Heart right ventricle (tissue), 16 donors: ENCODE measurements around the gene NEURL2. TPM values are rescaled to one million over a fixed set of nuclear protein-coding genes. Genes with fewer than 3 reads are reported as not detected.

Source experiments
- ATAC-seq, 8 donors: fragments of 200-7000 bp; cut with Tn5 transposase; one replicate each; pipeline ENCODE4 v1.9.1; 2020; ENCODE audit warnings: mild to moderate bottlenecking in 8 of 8, moderate library complexity in 8 of 8, moderate number of reproducible peaks in 1 of 8
- DNase-seq, 2 donors: peaks; one replicate each; pipeline ENCODE4 v3.0.0-alpha.2; 2020
- H3K27ac ChIP-seq, 10 donors: fragments of 200-600 bp; sonication (generic) in 2 of 10; one replicate each; pipeline versions ENCODE4 v1.5.0 to v1.8.0; 2020 to 2022; ENCODE audit warnings: mild to moderate bottlenecking in 3 of 10
- H3K27me3 ChIP-seq, 7 donors: fragments of 200-600 bp; one replicate each; pipeline ENCODE4 v1.8.0; 2021 to 2022; ENCODE audit warnings: mild to moderate bottlenecking in 2 of 7
- H3K36me3 ChIP-seq, 9 donors: fragments of 200-600 bp; sonication (generic) in 1 of 9; one replicate each; pipeline versions ENCODE4 v1.5.0 to v1.8.0; 2020 to 2022; ENCODE audit warnings: mild to moderate bottlenecking in 2 of 9
- H3K4me1 ChIP-seq, 9 donors: fragments of 200-600 bp; sonication (generic) in 1 of 9; one replicate each; pipeline versions ENCODE4 v1.5.0 to v1.8.0; 2020 to 2022; ENCODE audit warnings: mild to moderate bottlenecking in 4 of 9
- H3K4me3 ChIP-seq, 10 donors: fragments of 200-600 bp; sonication (generic) in 2 of 10; one replicate each; pipeline versions ENCODE4 v1.5.0 to v1.8.0; 2020 to 2022; ENCODE audit warnings: mild to moderate bottlenecking in 7 of 10, moderate library complexity in 2 of 10
- H3K9me3 ChIP-seq, 11 donors: fragments of 200-600 bp in 10 of 11; sonication (generic) in 2 of 11; one replicate each; pipeline versions ENCODE4 v1.5.0 to v1.8.0; 2013 to 2022; ENCODE audit warnings: mild to moderate bottlenecking in 2 of 11, control low read depth in 1 of 11, moderate library complexity in 1 of 11
- CTCF ChIP-seq, 9 donors: fragments of 200-600 bp; sonication (generic) in 2 of 9; IDR thresholded peaks; one replicate each; pipeline versions ENCODE4 v1.5.0 to v1.8.0; 2021 to 2022; ENCODE audit warnings: antibody characterized with exemption in 9 of 9, mild to moderate bottlenecking in 5 of 9, moderate library complexity in 1 of 9
- WGBS, 2 donors: extraction: QIAGEN DNeasy Blood & Tissue Kit; methylation state at CpG; one replicate each; pipeline ENCODE4 v1.1.7; 2013; ENCODE audit warnings: inconsistent platforms in 1 of 2; 5-methylcytosine and 5-hydroxymethylcytosine counted together
- intact Hi-C, 10 donors: fragments of 100-400 bp; cut with DNase I; formaldehyde crosslinking; loops; one replicate each; pipeline versions ENCODE4 v1.11.1 to v1.14.2; 2022
- polyA plus RNA-seq, 2 donors: library from polyadenylated mRNA; stranded (reverse); fragments of 200-250 nt; gene quantifications; one replicate each; pipeline ENCODE4 v1.2.3, GENCODE V29; 2013
- total RNA-seq, 10 donors: library from RNA; stranded (reverse); fragmentation: NEBNext Ultra II Directional in 3 of 10; extraction: Animal tissue kit (Norgen Biotek cat#: 25700) in 3 of 10; gene quantifications; one replicate each; pipeline versions ENCODE4 v1.2.1 to v1.2.4, GENCODE V29; 2021 to 2023
- donor health status: Arrhythmogenic right ventricular cardiomyopathy.
- donor health status: ischemic (EF 13 %, LVEDD 7.1; RV severe dilation, severe dysfunction).
- donor health status: healthy with polysubstance abuse.
- donor health status: DM: no; HTN: yes; CAD: no.
- donor health status: DM: no; HTN: no; CAD: no.
- donor health status: ischemic (EF 25% LVEDD 6.9; RV normal size, moderate dysfunction).
- donor health status: ischemic (EF 25% LVEDD 5.7; RV mildly dilated, moderate dysfunction).
- donor health status: healthy.
- donor health status: DM: yes; HTN: yes; CAD: no.
- donor health status: Ischemic cardiomyopathy.
- donor health status: ischemic (EF 35%, LVEDD 5.7; RV mildly dilated, moderate dysfunction).
- donor health status: nonischemic (EF 11% LVEDD 7.7; RV severe dilation, severe dysfunction).
- donor health status: DM: yes; HTN: yes; CAD: no.
- donor health status: PGD.
- donor health status: ischemic (EF 29% LVEDD 5.4; RV normal size, mild dysfunction).
- donor health status: nonischemic (EF 23%, LVEDD 6.1; RV moderate dilation, normal function).

Gene NEURL2
- total and polyA plus RNA-seq, 12 donors, result 3.3 to 11.1 (median 7.8) TPM

DNA sequence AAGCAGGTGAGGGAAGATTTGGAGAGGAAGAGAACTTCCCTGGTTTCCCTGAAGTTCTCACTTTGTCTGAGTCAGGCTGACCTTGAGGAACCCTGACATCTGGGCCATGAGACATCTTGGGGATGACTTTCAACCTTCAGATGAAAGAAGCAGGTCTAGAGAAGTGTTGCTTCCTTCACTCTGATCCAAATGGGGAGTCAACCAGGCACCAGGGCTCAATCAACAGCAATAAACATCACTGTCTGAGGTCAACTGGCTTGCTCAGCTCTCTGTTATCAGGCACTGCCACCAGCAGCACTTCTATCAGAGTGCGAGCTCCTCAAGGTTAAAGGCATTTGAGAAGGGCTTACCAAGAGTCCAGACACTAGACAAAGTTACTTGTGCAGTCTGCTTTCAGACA is 40.1 kb downstream of the NEURL2 start:
- no peaks in the 10 kb centered on the region for H3K27me3 ChIP-seq
- 65 to 67% methylated on average over 1 of the region's 1 CpG for WGBS, 2 donors
- intact Hi-C loops, result no loop called here
- ATAC-seq (peak in 4 of 8 donors; percentile 40 to 75 (median 56)), DNase-seq (no peak)
- H3K9me3 ChIP-seq, result no peaks in the 10 kb centered on the region
- peaks cover 0 to 91% (median 7%) of the 10 kb centered on the region in 9 donors for H3K36me3 ChIP-seq
- TF ChIP-seq CTCF (IDR thresholded peaks at IDR 0.05), result no peak
- H3K27ac ChIP-seq, result peak overlapping the region in 7 of 10 donors; percentile 4 to 41 (median 18)
- H3K4me3 ChIP-seq, result no peak overlapping the region
- H3K4me1 ChIP-seq, result peaks cover 7 to 25% (median 15%) of the 10 kb centered on the region in 9 donors

DNA sequence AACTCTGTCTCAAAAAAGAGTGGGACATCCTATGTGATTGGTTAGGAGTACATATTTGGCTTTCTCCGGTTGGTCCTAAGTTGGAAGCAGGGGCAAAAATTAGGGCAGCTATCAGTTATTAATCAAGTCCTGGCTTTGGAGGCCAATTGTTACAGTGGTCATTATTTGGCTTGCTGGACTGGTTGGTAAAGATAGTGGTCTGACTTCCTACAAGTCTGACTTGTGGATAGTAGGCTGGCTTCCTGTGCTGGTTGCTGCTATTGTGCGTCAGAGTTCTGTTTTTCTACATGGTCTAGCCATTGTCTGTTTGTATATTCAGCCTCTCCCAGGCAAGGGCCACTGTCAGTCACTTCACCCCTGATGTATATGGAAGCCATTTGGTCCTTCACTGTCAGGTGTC is 40.8 kb downstream of the NEURL2 start:
- Histone ChIP-seq H3K9me3 (no peaks in the 10 kb centered on the region), H3K36me3 (peaks cover 0 to 98% (median 12%) of the 10 kb centered on the region in 9 donors), H3K27me3 (no peaks in the 10 kb centered on the region), H3K4me3 (no peak overlapping the region), H3K27ac (peak overlapping the region in 2 of 10 donors; percentile 4 to 13), H3K4me1 (peaks cover 3 to 18% (median 8%) of the 10 kb centered on the region in 9 donors)
- ATAC-seq, result no peak
- intact Hi-C loops, result no loop called here
- TF ChIP-seq CTCF (IDR thresholded peaks at IDR 0.05), result no peak
- no peak for DNase-seq
- 94 to 100% methylated on average over 2 of the region's 2 CpGs for WGBS, 2 donors

DNA sequence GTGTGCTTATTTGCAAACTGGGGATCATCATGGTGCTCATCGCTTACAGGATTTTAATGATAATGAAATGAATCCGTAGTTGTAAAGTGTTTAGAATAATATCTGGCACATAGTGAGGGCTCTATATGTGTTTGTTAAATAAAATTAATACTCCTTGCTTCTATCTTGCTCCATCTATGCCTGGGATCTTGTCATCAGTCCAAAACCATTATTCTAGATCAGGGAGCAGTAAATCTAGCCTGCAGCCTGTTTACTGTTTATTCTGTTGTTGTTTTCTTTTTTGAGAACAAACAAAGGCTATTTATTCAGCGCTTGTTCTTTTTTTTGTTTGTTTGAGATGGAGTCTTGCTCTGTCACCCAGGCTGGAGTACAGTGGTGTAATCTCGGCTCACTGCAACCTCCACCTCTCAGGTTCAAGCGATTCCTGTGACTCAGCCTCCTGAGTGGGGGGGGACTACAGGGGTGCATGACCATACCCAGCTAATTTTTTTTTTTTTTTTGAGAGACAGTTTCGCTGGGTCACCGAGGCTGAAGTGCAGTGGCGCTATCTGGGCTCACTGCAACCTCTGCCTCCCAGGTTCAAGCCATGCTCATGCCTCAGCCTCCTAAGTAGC is 41.9 kb downstream of the NEURL2 start:
- Histone ChIP-seq H3K4me3 (no peak overlapping the region), H3K9me3 (no peaks in the 10 kb centered on the region), H3K27me3 (no peaks in the 10 kb centered on the region), H3K4me1 (peaks cover 0 to 11% (median 0%) of the 10 kb centered on the region in 9 donors), H3K27ac (no peak overlapping the region), H3K36me3 (peaks cover 3 to 100% (median 20%) of the 10 kb centered on the region in 9 donors)
- TF ChIP-seq CTCF (IDR thresholded peaks at IDR 0.05), result no peak
- intact Hi-C loops, result no loop called here
- no peak for ATAC-seq
- no peak for DNase-seq
- 88 to 92% methylated on average over 8 of the region's 8 CpGs for WGBS, 2 donors

- H3K27me3 ChIP-seq, result no peaks in the 10 kb centered on the region
- H3K4me3 ChIP-seq, result no peak overlapping the region
- peaks cover 0 to 15% (median 2%) of the 10 kb centered on the region in 9 donors for H3K4me1 ChIP-seq
- H3K9me3 ChIP-seq, result no peaks in the 10 kb centered on the region
- ATAC-seq (peak in 1 of 8 donors; percentile 6), DNase-seq (no peak)
- no peak overlapping the region for H3K27ac ChIP-seq
- intact Hi-C loops, result no loop called here
- WGBS, 2 donors, result 94 to 96% methylated on average over 8 of the region's 8 CpGs
- no peak for TF ChIP-seq CTCF (IDR thresholded peaks at IDR 0.05)
- H3K36me3 ChIP-seq, result peaks cover 6 to 100% (median 26%) of the 10 kb centered on the region in 9 donors
These were observed 42.6 kb downstream of the NEURL2 start for GRCh38 chr20:45848421-45848820.
